K562 (cell line): ENCODE data around the gene DDHD1. TPM values are rescaled to one million over a fixed set of nuclear protein-coding genes. Genes with fewer than 3 reads are reported as not detected.

Source experiments
- ELF1 ChIP-seq: fragments of 200-800 bp; sonication (Bioruptor generic); IDR thresholded peaks from 2 replicates; pipeline ENCODE4 v1.6.1; 2016; ENCODE audit warnings: missing genetic modification characterization, missing compliant biosample characterization
- ELF2 ChIP-seq: fragments of 250-450 bp; sonication (Bioruptor Pico); IDR thresholded peaks from 2 replicates; pipeline ENCODE4 v1.5.0; 2021; ENCODE audit warnings: mild to moderate bottlenecking
- ETS2 ChIP-seq: IDR thresholded peaks from 2 replicates; pipeline ENCODE4 v1.6.1; 2016; ENCODE audit warnings: borderline replicate concordance, missing genetic modification characterization, mild to moderate bottlenecking, moderate library complexity, missing compliant biosample characterization; ENCODE audit not compliant: poor library complexity, severe bottlenecking
- ETV1 ChIP-seq: fragments of 450-650 bp; conservative IDR thresholded peaks from 2 replicates; pipeline ENCODE4 v1.6.1; 2016; ENCODE audit warnings: missing genetic modification characterization, control low read depth, low read depth, missing compliant biosample characterization
- ETV6 ChIP-seq, 3 experiments: fragments of 150-350 bp in 1 of 3; sonication (generic) in 1 of 3; formaldehyde crosslinking in 1 of 3; IDR thresholded peaks; 2 replicates each; pipeline versions ENCODE4 v1.6.1 to v1.8.0; 2014 to 2022; ENCODE audit warnings: borderline replicate concordance in 2 of 3, low read depth in 2 of 3, antibody characterized with exemption in 1 of 3, low read length in 1 of 3, mild to moderate bottlenecking in 1 of 3, missing genetic modification reagents in 1 of 3
- FOXM1 ChIP-seq, 2 experiments: fragments of 450-650 bp in 1 of 2; sonication (generic) in 1 of 2; formaldehyde crosslinking in 1 of 2; IDR thresholded peaks; 2 replicates each; pipeline versions ENCODE4 v1.6.1 to v1.9.0; 2017 to 2022; ENCODE audit warnings: low read depth in 2 of 2, mild to moderate bottlenecking in 2 of 2, missing genetic modification reagents in 1 of 2, moderate library complexity in 1 of 2
- GABPA ChIP-seq: fragments of 200-800 bp; sonication (Bioruptor generic); conservative IDR thresholded peaks from 2 replicates; pipeline ENCODE4 v1.6.1; 2016; ENCODE audit warnings: low read depth, missing genetic modification characterization, missing compliant biosample characterization
- KAT7 ChIP-seq: sonication (generic); formaldehyde crosslinking; IDR thresholded peaks from 2 replicates; pipeline ENCODE4 v1.8.0; 2022; ENCODE audit warnings: missing genetic modification reagents, mild to moderate bottlenecking, borderline replicate concordance
- MYNN ChIP-seq, 2 experiments: sonication (generic); formaldehyde crosslinking in 1 of 2; IDR thresholded peaks; 2 replicates each; pipeline versions ENCODE4 v1.5.0 to v1.6.1; 2016 to 2020; ENCODE audit warnings: antibody characterized with exemption in 1 of 2, missing genetic modification reagents in 1 of 2
- NCOA1 ChIP-seq: fragments of 450-650 bp; IDR thresholded peaks from 2 replicates; pipeline ENCODE4 v1.6.1; 2016; ENCODE audit warnings: low read depth
- NRF1 ChIP-seq, 2 experiments: fragments of 450-650 bp; IDR thresholded peaks in 1 of 2; conservative IDR thresholded peaks in 1 of 2; 2 replicates each; pipeline ENCODE4 v1.6.1; 2014; ENCODE audit warnings: mild to moderate bottlenecking in 2 of 2
- POLR2AphosphoS5 ChIP-seq: IDR thresholded peaks from 2 replicates; pipeline ENCODE4 v1.6.1; 2011; ENCODE audit warnings: mild to moderate bottlenecking, low read depth, low read length, moderate library complexity; ENCODE audit not compliant: control insufficient read depth, insufficient read depth
- RB1 ChIP-seq: fragments of 450-650 bp; IDR thresholded peaks from 2 replicates; pipeline ENCODE4 v1.6.1; 2017; ENCODE audit warnings: low read depth, mild to moderate bottlenecking
- SIRT6 ChIP-seq: IDR thresholded peaks from one replicate; pipeline ENCODE4 v1.6.1; 2012; ENCODE audit warnings: low read depth, mild to moderate bottlenecking, control low read depth, inconsistent platforms, low read length, moderate library complexity
- TAF7 ChIP-seq: fragments of 450-650 bp; IDR thresholded peaks from 2 replicates; pipeline ENCODE4 v1.6.1; 2016; ENCODE audit warnings: missing genetic modification characterization, missing compliant biosample characterization
- ZNF174 ChIP-seq: fragments of 250-450 bp; sonication (Bioruptor Pico); IDR thresholded peaks from 2 replicates; pipeline ENCODE4 v1.4.0; 2020; ENCODE audit warnings: mild to moderate bottlenecking
- polyA plus RNA-seq, 8 experiments: library from polyadenylated mRNA; depleted of rRNA in 4 of 8; stranded (reverse) in 5 of 8; unstranded in 3 of 8; fragments of >200 nt; fragmentation: Nextera tagmentation in 2 of 8; fragmentation: Illumina TruSeq in 1 of 8; extraction: Ambion mirVana in 2 of 8; extraction: Trizol in 1 of 8; gene quantifications; 2 replicates each; pipeline versions ENCODE4 v1.2.1 to v1.2.3, GENCODE V29; 2011 to 2014; ENCODE audit warnings: inconsistent platforms in 1 of 8, missing spikeins in 1 of 8
- total RNA-seq, 7 experiments: library from RNA; depleted of rRNA in 6 of 7; stranded (reverse); fragments of >200 nt in 6 of 7; fragmentation: Illumina TruSeq in 2 of 7; extraction: Trizol in 2 of 7; gene quantifications; 2 replicates each; pipeline versions ENCODE4 v1.2.1 to v1.2.3, GENCODE V29; 2011 to 2021; ENCODE audit warnings: low replicate concordance in 1 of 7
- TF ChIP-seq, protein P1 (sequence below), 3 experiments: fragments of 200-800 bp in 1 of 3; fragments of 250-450 bp in 1 of 3; fragments of 450-650 bp in 1 of 3; sonication (Bioruptor Pico) in 1 of 3; sonication (Bioruptor generic) in 1 of 3; formaldehyde crosslinking in 1 of 3; IDR thresholded peaks; 2 replicates each; pipeline versions ENCODE4 v1.6.1 to v1.8.0; 2016 to 2022; ENCODE audit warnings: mild to moderate bottlenecking in 2 of 3, missing genetic modification characterization in 2 of 3, missing compliant biosample characterization in 1 of 3, moderate library complexity in 1 of 3
- TF ChIP-seq, protein P2 (sequence below): fragments of 450-650 bp; formaldehyde crosslinking; IDR thresholded peaks from 2 replicates; pipeline ENCODE4 v1.4.0; 2020; ENCODE audit warnings: mild to moderate bottlenecking, moderate library complexity
- TF ChIP-seq, protein P3 (sequence below), 2 experiments: fragments of 450-650 bp; IDR thresholded peaks; 2 replicates each; pipeline ENCODE4 v1.6.1; 2016

The DDHD1 gene
- total and polyA plus RNA-seq, 9 of the 15 experiments (the other 6 are each of a cell fraction or from before 2014, with no cell fraction given): 1.2 to 12.3 (median 5.0) TPM

DNA sequence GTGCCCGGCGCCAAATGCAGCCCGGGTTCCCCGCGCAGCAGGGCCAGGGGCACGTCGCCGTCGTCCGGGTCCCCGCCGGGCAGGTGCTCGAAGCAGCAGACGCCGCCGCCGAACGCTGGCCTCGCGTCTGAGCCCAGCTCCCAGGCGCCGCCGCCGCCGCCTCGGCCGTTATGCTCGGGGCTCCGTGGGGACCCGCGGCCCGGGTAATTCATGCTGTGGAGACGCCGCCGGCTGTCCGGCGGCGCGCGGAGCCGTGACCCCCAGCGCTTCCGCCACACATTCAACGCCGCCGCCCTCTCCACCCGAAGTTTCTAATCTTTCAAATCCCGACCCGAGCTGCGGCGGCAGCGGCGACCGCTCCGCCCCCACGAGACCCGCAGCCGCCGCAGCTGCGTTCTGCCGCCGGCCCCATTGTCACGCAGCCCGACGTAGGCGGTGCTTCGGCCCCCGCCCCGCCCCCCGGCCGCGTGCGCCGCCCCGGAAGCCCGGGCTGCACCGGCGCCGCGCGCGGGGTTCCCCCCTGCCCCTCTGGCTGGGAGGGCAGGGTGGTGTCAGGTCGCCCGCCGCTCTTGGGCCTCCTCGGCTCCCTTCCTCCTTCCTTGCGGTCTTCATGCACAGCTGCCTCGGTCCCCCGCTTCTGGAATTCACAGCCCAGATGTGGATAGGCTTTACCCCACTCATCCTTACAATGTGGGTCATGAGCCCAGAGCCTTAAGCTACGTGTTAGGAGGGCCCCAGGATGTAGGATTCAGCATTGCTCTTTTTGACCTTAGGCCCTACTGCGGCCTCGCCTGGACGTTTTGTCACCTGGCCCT is at the start of gene DDHD1 (continued):
- TF ChIP-seq, protein P1, sequence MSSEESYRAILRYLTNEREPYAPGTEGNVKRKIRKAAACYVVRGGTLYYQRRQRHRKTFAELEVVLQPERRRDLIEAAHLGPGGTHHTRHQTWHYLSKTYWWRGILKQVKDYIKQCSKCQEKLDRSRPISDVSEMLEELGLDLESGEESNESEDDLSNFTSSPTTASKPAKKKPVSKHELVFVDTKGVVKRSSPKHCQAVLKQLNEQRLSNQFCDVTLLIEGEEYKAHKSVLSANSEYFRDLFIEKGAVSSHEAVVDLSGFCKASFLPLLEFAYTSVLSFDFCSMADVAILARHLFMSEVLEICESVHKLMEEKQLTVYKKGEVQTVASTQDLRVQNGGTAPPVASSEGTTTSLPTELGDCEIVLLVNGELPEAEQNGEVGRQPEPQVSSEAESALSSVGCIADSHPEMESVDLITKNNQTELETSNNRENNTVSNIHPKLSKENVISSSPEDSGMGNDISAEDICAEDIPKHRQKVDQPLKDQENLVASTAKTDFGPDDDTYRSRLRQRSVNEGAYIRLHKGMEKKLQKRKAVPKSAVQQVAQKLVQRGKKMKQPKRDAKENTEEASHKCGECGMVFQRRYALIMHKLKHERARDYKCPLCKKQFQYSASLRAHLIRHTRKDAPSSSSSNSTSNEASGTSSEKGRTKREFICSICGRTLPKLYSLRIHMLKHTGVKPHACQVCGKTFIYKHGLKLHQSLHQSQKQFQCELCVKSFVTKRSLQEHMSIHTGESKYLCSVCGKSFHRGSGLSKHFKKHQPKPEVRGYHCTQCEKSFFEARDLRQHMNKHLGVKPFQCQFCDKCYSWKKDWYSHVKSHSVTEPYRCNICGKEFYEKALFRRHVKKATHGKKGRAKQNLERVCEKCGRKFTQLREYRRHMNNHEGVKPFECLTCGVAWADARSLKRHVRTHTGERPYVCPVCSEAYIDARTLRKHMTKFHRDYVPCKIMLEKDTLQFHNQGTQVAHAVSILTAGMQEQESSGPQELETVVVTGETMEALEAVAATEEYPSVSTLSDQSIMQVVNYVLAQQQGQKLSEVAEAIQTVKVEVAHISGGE (CRISPR knock-in tag; IDR thresholded peaks at IDR 0.05): peak in 2 of 3 experiments; percentile 17 to 92; a peak in 4 of 6 replicates
- TF ChIP-seq ETS2 (tag): no peak
- peak; percentile 20 to 61; a peak in 2 of 4 replicates for TF ChIP-seq NRF1 (conservative IDR thresholded peaks at IDR 0.05 in 1 of 2, IDR thresholded peaks at IDR 0.05 in 1 of 2)
- peak; percentile 76 for TF ChIP-seq ELF1 (tag)
- no peak for TF ChIP-seq SIRT6
- TF ChIP-seq TAF7 (tag): no peak
- TF ChIP-seq NCOA1: no peak
- no peak for TF ChIP-seq ETV6 (IDR thresholded peaks at IDR 0.05; ENCODE audit: borderline replicate concordance in 1 of 2, low read depth in 2 of 2, low read length in 1 of 2)
- TF ChIP-seq ETV6 (CRISPR knock-in tag; IDR thresholded peaks at IDR 0.05; ENCODE audit: borderline replicate concordance): no peak
- no peak for TF ChIP-seq FOXM1 (IDR thresholded peaks at IDR 0.05; ENCODE audit: low read depth)
- TF ChIP-seq FOXM1 (CRISPR knock-in tag; IDR thresholded peaks at IDR 0.05; ENCODE audit: low read depth): no peak
- TF ChIP-seq KAT7: no peak
- no peak for TF ChIP-seq ZNF174 (CRISPR knock-in tag)
- 0 out of 2 replicates have a peak, but pooled peaks have one; percentile 30 for TF ChIP-seq POLR2AphosphoS5
- TF ChIP-seq, protein P2, sequence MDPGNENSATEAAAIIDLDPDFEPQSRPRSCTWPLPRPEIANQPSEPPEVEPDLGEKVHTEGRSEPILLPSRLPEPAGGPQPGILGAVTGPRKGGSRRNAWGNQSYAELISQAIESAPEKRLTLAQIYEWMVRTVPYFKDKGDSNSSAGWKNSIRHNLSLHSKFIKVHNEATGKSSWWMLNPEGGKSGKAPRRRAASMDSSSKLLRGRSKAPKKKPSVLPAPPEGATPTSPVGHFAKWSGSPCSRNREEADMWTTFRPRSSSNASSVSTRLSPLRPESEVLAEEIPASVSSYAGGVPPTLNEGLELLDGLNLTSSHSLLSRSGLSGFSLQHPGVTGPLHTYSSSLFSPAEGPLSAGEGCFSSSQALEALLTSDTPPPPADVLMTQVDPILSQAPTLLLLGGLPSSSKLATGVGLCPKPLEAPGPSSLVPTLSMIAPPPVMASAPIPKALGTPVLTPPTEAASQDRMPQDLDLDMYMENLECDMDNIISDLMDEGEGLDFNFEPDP (CRISPR knock-in tag): no peak
- peak; percentile 61 for TF ChIP-seq ETV1 (tag)
- TF ChIP-seq ELF2 (CRISPR knock-in tag): no peak
- TF ChIP-seq RB1: no peak
- TF ChIP-seq, protein P3, sequence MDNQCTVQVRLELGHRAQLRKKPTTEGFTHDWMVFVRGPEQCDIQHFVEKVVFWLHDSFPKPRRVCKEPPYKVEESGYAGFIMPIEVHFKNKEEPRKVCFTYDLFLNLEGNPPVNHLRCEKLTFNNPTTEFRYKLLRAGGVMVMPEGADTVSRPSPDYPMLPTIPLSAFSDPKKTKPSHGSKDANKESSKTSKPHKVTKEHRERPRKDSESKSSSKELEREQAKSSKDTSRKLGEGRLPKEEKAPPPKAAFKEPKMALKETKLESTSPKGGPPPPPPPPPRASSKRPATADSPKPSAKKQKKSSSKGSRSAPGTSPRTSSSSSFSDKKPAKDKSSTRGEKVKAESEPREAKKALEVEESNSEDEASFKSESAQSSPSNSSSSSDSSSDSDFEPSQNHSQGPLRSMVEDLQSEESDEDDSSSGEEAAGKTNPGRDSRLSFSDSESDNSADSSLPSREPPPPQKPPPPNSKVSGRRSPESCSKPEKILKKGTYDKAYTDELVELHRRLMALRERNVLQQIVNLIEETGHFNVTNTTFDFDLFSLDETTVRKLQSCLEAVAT (IDR thresholded peaks at IDR 0.05): no peak
- peak; percentile 81 for TF ChIP-seq GABPA (tag)
- no peak for TF ChIP-seq MYNN (IDR thresholded peaks at IDR 0.05)
- no peak for TF ChIP-seq MYNN (CRISPR knock-in tag; IDR thresholded peaks at IDR 0.05)
